H9 (cell line): ENCODE data around the gene FDPS. TPM values are rescaled to one million over a fixed set of nuclear protein-coding genes. Genes with fewer than 3 reads are reported as not detected.

ENCODE experiments used
- DNase-seq: peaks from one replicate; pipeline ENCODE4 v3.0.0-alpha.2; 2017
- H2AFZ ChIP-seq: one replicate; pipeline ENCODE4 v1.6.1; 2013; ENCODE audit warnings: mild to moderate bottlenecking, low read length, control low read depth, moderate library complexity
- H2AK5ac ChIP-seq: 2 replicates; pipeline ENCODE4 v1.6.1; 2013; ENCODE audit warnings: low read length, control low read depth, mixed read lengths; ENCODE audit not compliant: insufficient read length
- H2BK120ac ChIP-seq: one replicate; pipeline ENCODE4 v1.6.1; 2013; ENCODE audit warnings: low read depth, mild to moderate bottlenecking, low read length, control low read depth, inconsistent platforms; ENCODE audit not compliant: poor library complexity, severe bottlenecking
- H2BK12ac ChIP-seq: 2 replicates; pipeline ENCODE4 v1.6.1; 2013; ENCODE audit warnings: low read length, control low read depth, mixed read lengths, low read depth; ENCODE audit not compliant: insufficient read length
- H2BK15ac ChIP-seq: 2 replicates; pipeline ENCODE4 v1.6.1; 2013; ENCODE audit warnings: low read depth, low read length, control low read depth
- H2BK20ac ChIP-seq: one replicate; pipeline ENCODE4 v1.6.1; 2013; ENCODE audit warnings: low read depth, mild to moderate bottlenecking, low read length, control low read depth, inconsistent platforms; ENCODE audit not compliant: poor library complexity, severe bottlenecking
- H2BK5ac ChIP-seq: 2 replicates; pipeline ENCODE4 v1.6.1; 2013; ENCODE audit warnings: low read length, control low read depth, mixed read lengths; ENCODE audit not compliant: insufficient read length
- H3K14ac ChIP-seq: 2 replicates; pipeline ENCODE4 v1.6.1; 2013; ENCODE audit warnings: low read length, control low read depth; ENCODE audit not compliant: insufficient read depth
- H3K18ac ChIP-seq: 2 replicates; pipeline ENCODE4 v1.6.1; 2013; ENCODE audit warnings: low read depth, mild to moderate bottlenecking, mixed read lengths, low read length, control low read depth; ENCODE audit not compliant: insufficient read length
- H3K23ac ChIP-seq: 2 replicates; pipeline ENCODE4 v1.6.1; 2013; ENCODE audit warnings: low read length, control low read depth, mixed read lengths, low read depth; ENCODE audit not compliant: insufficient read length
- H3K23me2 ChIP-seq: 2 replicates; pipeline ENCODE4 v1.6.1; 2013; ENCODE audit warnings: low read depth, mild to moderate bottlenecking, mixed read lengths, low read length, control low read depth; ENCODE audit not compliant: insufficient read length, poor library complexity, severe bottlenecking
- H3K27ac ChIP-seq: 2 replicates; pipeline ENCODE4 v1.5.1; 2013; ENCODE audit warnings: low read length, control low read depth, mixed read lengths, low read depth; ENCODE audit not compliant: insufficient read length
- H3K27me3 ChIP-seq: 2 replicates; pipeline ENCODE4 v1.6.1; 2013; ENCODE audit warnings: low read length, control low read depth, inconsistent platforms; ENCODE audit not compliant: insufficient read depth
- H3K4ac ChIP-seq: 2 replicates; pipeline ENCODE4 v1.6.1; 2013; ENCODE audit warnings: low read depth, mild to moderate bottlenecking, control low read depth, inconsistent platforms, low read length, moderate library complexity
- H3K4me1 ChIP-seq: 2 replicates; pipeline ENCODE4 v1.6.1; 2013; ENCODE audit warnings: low read length, control low read depth, inconsistent platforms; ENCODE audit not compliant: insufficient read depth
- H3K4me2 ChIP-seq: 2 replicates; pipeline ENCODE4 v1.6.1; 2013; ENCODE audit warnings: low read length, control low read depth, mixed read lengths; ENCODE audit not compliant: insufficient read length, insufficient read depth
- H3K56ac ChIP-seq: 2 replicates; pipeline ENCODE4 v1.6.1; 2013; ENCODE audit warnings: low read depth, mild to moderate bottlenecking, mixed read lengths, low read length, control low read depth; ENCODE audit not compliant: insufficient read length
- H3K79me1 ChIP-seq: 2 replicates; pipeline ENCODE4 v1.6.1; 2013; ENCODE audit warnings: low read depth, mild to moderate bottlenecking, moderate library complexity, low read length, control low read depth, inconsistent platforms; ENCODE audit not compliant: insufficient read depth, poor library complexity, severe bottlenecking
- H3K79me2 ChIP-seq: 2 replicates; pipeline ENCODE4 v1.6.1; 2013; ENCODE audit warnings: low read length, control low read depth, inconsistent platforms; ENCODE audit not compliant: insufficient read depth
- H3K9ac ChIP-seq: 2 replicates; pipeline ENCODE4 v1.6.1; 2013; ENCODE audit warnings: low read length, control low read depth, mixed read lengths; ENCODE audit not compliant: insufficient read length; ENCODE audit errors: extremely low read depth
- H3K9me3 ChIP-seq: one replicate; pipeline ENCODE4 v1.6.1; 2013; ENCODE audit warnings: low read depth, low read length, inconsistent platforms; ENCODE audit not compliant: control insufficient read depth
- H3T11ph ChIP-seq: one replicate; pipeline ENCODE4 v1.6.1; 2013; ENCODE audit warnings: mild to moderate bottlenecking, low read length, control low read depth, inconsistent platforms
- H4K20me1 ChIP-seq: one replicate; pipeline ENCODE4 v1.6.1; 2013; ENCODE audit not compliant: control insufficient read depth, insufficient read length, insufficient read depth
- H4K5ac ChIP-seq: 2 replicates; pipeline ENCODE4 v1.6.1; 2013; ENCODE audit warnings: low read depth, mild to moderate bottlenecking, mixed read lengths, low read length, control low read depth; ENCODE audit not compliant: insufficient read length
- H4K8ac ChIP-seq: replicated peaks from 2 replicates; pipeline ENCODE4 v1.6.1; 2013; ENCODE audit warnings: low read length, control low read depth, mixed read lengths, low read depth; ENCODE audit not compliant: insufficient read length
- H4K91ac ChIP-seq: 2 replicates; pipeline ENCODE4 v1.6.1; 2013; ENCODE audit warnings: low read depth, mild to moderate bottlenecking, moderate library complexity, mixed read lengths, low read length, control low read depth; ENCODE audit not compliant: insufficient read length
- H3K27ac Mint-ChIP-seq, 3 experiments: 2 replicates in 2 of 3; 3 replicates in 1 of 3; pipeline ENCODE4 v1.8.0; 2020 to 2021; ENCODE audit warnings: mixed read lengths in 3 of 3, mild to moderate bottlenecking in 1 of 3, moderate library complexity in 1 of 3
- H3K27me3 Mint-ChIP-seq: 2 replicates; pipeline ENCODE4 v1.8.0; 2021; ENCODE audit warnings: low read depth, mild to moderate bottlenecking, moderate library complexity, mixed read lengths
- H3K36me3 Mint-ChIP-seq, 3 experiments: 2 replicates in 2 of 3; 3 replicates in 1 of 3; pipeline ENCODE4 v1.8.0; 2020 to 2021; ENCODE audit warnings: low read depth in 3 of 3, mixed read lengths in 3 of 3; ENCODE audit not compliant: insufficient read depth in 1 of 3
- H3K4me1 Mint-ChIP-seq, 2 experiments: 2 replicates each; pipeline ENCODE4 v1.8.0; 2020; ENCODE audit warnings: mixed read lengths in 2 of 2
- H3K4me3 Mint-ChIP-seq, 2 experiments: 2 replicates in 1 of 2; 3 replicates in 1 of 2; pipeline ENCODE4 v1.8.0; 2020 to 2021; ENCODE audit warnings: mild to moderate bottlenecking in 2 of 2, mixed read lengths in 2 of 2, moderate library complexity in 1 of 2
- H3K9me3 Mint-ChIP-seq, 2 experiments: 2 replicates in 1 of 2; 3 replicates in 1 of 2; pipeline ENCODE4 v1.8.0; 2020; ENCODE audit warnings: mild to moderate bottlenecking in 2 of 2, mixed read lengths in 2 of 2, moderate library complexity in 1 of 2
- WGBS: extraction: QIAGEN DNeasy Blood & Tissue Kit; methylation state at CpG from one replicate; pipeline ENCODE4 v1.1.7; 2013; ENCODE audit warnings: missing lambda C conversion rate, low lambda C conversion rate, mixed read lengths; ENCODE audit not compliant: insufficient read length; ENCODE audit errors: extremely low coverage; 5-methylcytosine and 5-hydroxymethylcytosine counted together
- total RNA-seq: library from RNA; stranded (reverse); gene quantifications from 2 replicates; pipeline ENCODE4 v1.2.1, GENCODE V29; 2021
- TF ChIP-seq, protein P1 (sequence below): fragments of 200-600 bp; sonication (generic); conservative IDR thresholded peaks from 3 replicates; pipeline ENCODE4 v1.8.0; 2021; ENCODE audit warnings: antibody characterized with exemption, mild to moderate bottlenecking

Gene FDPS
- total RNA-seq, 1 experiment from 2014 or later, result 273 TPM

DNA sequence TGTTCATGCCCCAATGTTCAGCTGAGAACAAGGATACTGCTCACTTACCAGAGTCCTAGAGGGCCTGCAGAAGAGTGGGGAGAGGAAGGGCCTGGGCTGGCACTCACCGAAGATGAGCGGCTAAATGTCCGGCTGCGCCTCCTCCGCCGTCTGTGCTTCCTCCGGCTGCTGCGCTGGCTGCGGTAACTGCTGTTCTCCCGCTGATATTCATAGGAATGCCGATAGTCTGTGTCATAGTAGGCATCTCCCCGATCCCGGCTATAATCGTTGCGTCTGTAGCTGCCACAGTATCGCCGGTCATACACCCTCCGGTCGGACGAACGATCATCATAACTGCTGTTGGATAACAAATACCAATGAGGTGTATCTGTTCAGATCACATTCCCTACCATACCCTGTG, 39.3 kb upstream of the FDPS start:
- TF ChIP-seq, protein P1, sequence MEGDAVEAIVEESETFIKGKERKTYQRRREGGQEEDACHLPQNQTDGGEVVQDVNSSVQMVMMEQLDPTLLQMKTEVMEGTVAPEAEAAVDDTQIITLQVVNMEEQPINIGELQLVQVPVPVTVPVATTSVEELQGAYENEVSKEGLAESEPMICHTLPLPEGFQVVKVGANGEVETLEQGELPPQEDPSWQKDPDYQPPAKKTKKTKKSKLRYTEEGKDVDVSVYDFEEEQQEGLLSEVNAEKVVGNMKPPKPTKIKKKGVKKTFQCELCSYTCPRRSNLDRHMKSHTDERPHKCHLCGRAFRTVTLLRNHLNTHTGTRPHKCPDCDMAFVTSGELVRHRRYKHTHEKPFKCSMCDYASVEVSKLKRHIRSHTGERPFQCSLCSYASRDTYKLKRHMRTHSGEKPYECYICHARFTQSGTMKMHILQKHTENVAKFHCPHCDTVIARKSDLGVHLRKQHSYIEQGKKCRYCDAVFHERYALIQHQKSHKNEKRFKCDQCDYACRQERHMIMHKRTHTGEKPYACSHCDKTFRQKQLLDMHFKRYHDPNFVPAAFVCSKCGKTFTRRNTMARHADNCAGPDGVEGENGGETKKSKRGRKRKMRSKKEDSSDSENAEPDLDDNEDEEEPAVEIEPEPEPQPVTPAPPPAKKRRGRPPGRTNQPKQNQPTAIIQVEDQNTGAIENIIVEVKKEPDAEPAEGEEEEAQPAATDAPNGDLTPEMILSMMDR, result no peak
- H2BK12ac ChIP-seq, result no peak overlapping the region
- H3K27me3 Mint-ChIP-seq, result no peaks in the 10 kb centered on the region

More for the DNA sequence above, 39.3 kb upstream of the FDPS start:
- no peak overlapping the region for H3K56ac ChIP-seq
- no peak overlapping the region for H3K23ac ChIP-seq
- no peak overlapping the region for H2BK15ac ChIP-seq
- H3K18ac ChIP-seq, result no peak overlapping the region
- Mint-ChIP-seq H3K27ac (no peak overlapping the region), H3K4me1 (peaks cover 7 to 19% of the 10 kb centered on the region in 2 experiments), H3K36me3 (peaks cover 64 to 83% (median 79%) of the 10 kb centered on the region in 3 experiments; a peak in 6 of 7 replicates), H3K9me3 (0 out of 5 replicates have a peak, but pooled peaks cover 0 to 3% of the 10 kb centered on the region in 2 experiments), H3K4me3 (no peak overlapping the region)
- H2BK120ac ChIP-seq, result no peak overlapping the region
- no peak overlapping the region for H2BK5ac ChIP-seq
- H3T11ph ChIP-seq, result no peak overlapping the region
- H4K8ac ChIP-seq, result no peak overlapping the region
- no peak for DNase-seq
- H2BK20ac ChIP-seq, result no peak overlapping the region
- H3K14ac ChIP-seq, result no peak overlapping the region
- no peak overlapping the region for H4K5ac ChIP-seq
- H2AK5ac ChIP-seq, result no peak overlapping the region
- H3K4me1 ChIP-seq, result peaks cover 4% of the 10 kb centered on the region
- H2AFZ ChIP-seq, result no peak overlapping the region
- H3K27me3 ChIP-seq, result no peaks in the 10 kb centered on the region
- H3K27ac ChIP-seq, result no peak overlapping the region
- H3K79me1 ChIP-seq, result peaks cover 4% of the 10 kb centered on the region
- no peak overlapping the region for H3K4ac ChIP-seq
- H3K9me3 ChIP-seq, result no peaks in the 10 kb centered on the region
- peaks cover 8% of the 10 kb centered on the region for H3K23me2 ChIP-seq
- H3K4me2 ChIP-seq, result no peak overlapping the region
- no peaks in the 10 kb centered on the region for H4K20me1 ChIP-seq
- no CpG with 5 or more reads among the region's 21 CpGs for WGBS
- no peak overlapping the region for H4K91ac ChIP-seq
- no peak overlapping the region for H3K9ac ChIP-seq
- H3K79me2 ChIP-seq, result peaks cover 11% of the 10 kb centered on the region
